ENCODE results near the gene EIF1AD. TPM values are rescaled to one million over a fixed set of nuclear protein-coding genes. Genes with fewer than 3 reads are reported as not detected.

The EIF1AD gene
- total and polyA plus RNA-seq, 2 of the 8 experiments (the other 6 are each of a cell fraction or from before 2014, with no cell fraction given), result 32.6 to 39.9 TPM

DNA sequence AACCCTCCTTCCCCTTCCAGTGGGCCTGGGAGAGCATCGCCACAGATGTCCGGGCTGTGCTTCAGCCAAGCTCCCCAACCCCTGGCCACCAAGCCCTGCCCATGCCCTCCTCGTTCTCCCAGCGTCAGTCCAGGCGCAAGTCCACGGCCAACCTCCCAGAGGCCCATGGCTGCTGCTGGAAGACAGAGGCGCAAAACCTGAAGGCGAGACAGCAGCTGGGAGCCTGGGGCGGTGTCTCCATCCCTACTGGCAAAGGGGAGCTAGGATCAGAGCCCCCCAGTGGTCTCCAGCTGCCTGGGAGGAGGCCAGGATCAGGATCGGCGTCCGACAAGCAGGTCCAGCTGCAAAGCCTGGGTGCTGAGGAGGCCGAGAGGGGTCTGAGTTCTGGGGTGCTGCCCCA is 54.8 kb downstream of the EIF1AD start:
- Histone ChIP-seq H3K4ac (replicated peaks; ENCODE audit: insufficient read length, low read depth, low read length) (no peak overlapping the region), H3K4me1 (replicated peaks in 1 of 4; ENCODE audit: control insufficient read depth in 3 of 4, insufficient read depth in 4 of 4, low read length in 3 of 4) (peaks cover 3 to 25% (median 15%) of the 10 kb centered on the region in 4 experiments), H3K79me1 (ENCODE audit: low read depth, low read length) (no peaks in the 10 kb centered on the region), H4K8ac (ENCODE audit: extremely low read depth, insufficient read depth, low read length) (0 out of 2 replicates have a peak overlapping the region, but pooled peaks have one; percentile 9), H3K56ac (replicated peaks; ENCODE audit: insufficient read length, low read depth, low read length) (no peak overlapping the region), H3K79me2 (ENCODE audit: control insufficient read depth in 1 of 2, insufficient read depth in 2 of 2, low read length in 2 of 2) (no peaks in the 10 kb centered on the region), H2AFZ (ENCODE audit: low read length) (no peak overlapping the region), H4K20me1 (replicated peaks in 1 of 2; ENCODE audit: control insufficient read depth in 1 of 2, insufficient read depth in 2 of 2, low read length in 2 of 2) (no peaks in the 10 kb centered on the region), H3K36me3 (ENCODE audit: control insufficient read depth in 2 of 4, insufficient read depth in 4 of 4, low read length in 3 of 4) (no peaks in the 10 kb centered on the region), H2BK20ac (ENCODE audit: low read length) (peak overlapping the region; percentile 55; the same call in 1 of the 2 replicates), H2BK15ac (ENCODE audit: low read length) (0 out of 2 replicates have a peak overlapping the region, but pooled peaks have one; percentile 61), H3K9me3 (ENCODE audit: insufficient read depth in 2 of 2, low read depth in 1 of 2, low read length in 1 of 2) (no peaks in the 10 kb centered on the region), H4K91ac (replicated peaks; ENCODE audit: insufficient read length, low read length) (peak overlapping the region; percentile 77), H3K9ac (replicated peaks in 1 of 4; ENCODE audit: extremely low read depth in 1 of 4, low read depth in 3 of 4, low read length in 3 of 4) (no peak overlapping the region; a peak in 1 of 7 replicates), H3K23me2 (ENCODE audit: low read depth, low read length) (peaks cover 3% of the 10 kb centered on the region; the same call in 1 of the 2 replicates), H3K27me3 (replicated peaks in 1 of 4; ENCODE audit: control insufficient read depth in 3 of 4, extremely low read depth in 1 of 4, insufficient read depth in 3 of 4, low read length in 3 of 4) (no peaks in the 10 kb centered on the region), H3K4me3 (ENCODE audit: extremely low read depth in 1 of 4, insufficient read depth in 2 of 4, low read depth in 3 of 4, low read length in 4 of 4) (no peak overlapping the region), H4K5ac (ENCODE audit: insufficient read length, low read depth, low read length) (no peak overlapping the region), H3K18ac (ENCODE audit: extremely low read depth, low read length) (peak overlapping the region; percentile 36), H2BK12ac (ENCODE audit: low read depth, low read length) (peak overlapping the region; percentile 97), H3K14ac (ENCODE audit: insufficient read length) (no peak overlapping the region), H2AK5ac (ENCODE audit: low read depth, low read length) (peak overlapping the region; percentile 92; the same call in 1 of the 2 replicates), H2BK120ac (replicated peaks; ENCODE audit: low read depth, low read length) (no peak overlapping the region), H3K23ac (ENCODE audit: insufficient read length) (no peak overlapping the region), H3K4me2 (ENCODE audit: insufficient read depth in 1 of 2, low read depth in 2 of 2, low read length in 2 of 2) (peak overlapping the region; percentile 56 to 77; a peak in 2 of 4 replicates), H2BK5ac (ENCODE audit: low read depth, low read length) (peak overlapping the region; percentile 81; the same call in 1 of the 2 replicates), H3K27ac (ENCODE audit: low read depth, low read length) (0 out of 2 replicates have a peak overlapping the region, but pooled peaks have one; percentile 2)
- 80% methylated on average over 13 of the region's 13 CpGs; no CpG with 5 or more reads in 1 of the 2 experiments for WGBS, 2 experiments (ENCODE audit: extremely low coverage in 1 of 2, insufficient coverage in 1 of 2, insufficient read length in 1 of 2, insufficient replicate concordance in 2 of 2, low coverage in 1 of 2, low lambda C conversion rate in 2 of 2, missing lambda C conversion rate in 1 of 2)
- CTCF ChIA-PET (ENCODE audit: partially characterized antibody), result interaction anchor here (0.5 to 3.9 kb wide), 13 partner anchors 8 to 322 kb away, joined by 3 to 16 read pairs (median 3); partner anchors contain the start of genes CCDC85B, FIBP and SART1
- POLR2A ChIA-PET (ENCODE audit: partially characterized antibody), result interaction anchor here (0.9 to 2.8 kb wide), 11 partner anchors 11 to 57 kb away, joined by 3 to 13 read pairs (median 5); partner anchors contain the start of genes CCDC85B, FOSL1 and SART1
- FAIRE-seq (no peak), DNase-seq (ENCODE audit: low read depth in 1 of 2, low spot score in 2 of 2) (peak in 1 of 2 experiments; percentile 54)
- TF ChIP-seq, protein P1, sequence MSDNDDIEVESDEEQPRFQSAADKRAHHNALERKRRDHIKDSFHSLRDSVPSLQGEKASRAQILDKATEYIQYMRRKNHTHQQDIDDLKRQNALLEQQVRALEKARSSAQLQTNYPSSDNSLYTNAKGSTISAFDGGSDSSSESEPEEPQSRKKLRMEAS (IDR thresholded peaks at IDR 0.05), result no peak
- TF ChIP-seq, protein P2, sequence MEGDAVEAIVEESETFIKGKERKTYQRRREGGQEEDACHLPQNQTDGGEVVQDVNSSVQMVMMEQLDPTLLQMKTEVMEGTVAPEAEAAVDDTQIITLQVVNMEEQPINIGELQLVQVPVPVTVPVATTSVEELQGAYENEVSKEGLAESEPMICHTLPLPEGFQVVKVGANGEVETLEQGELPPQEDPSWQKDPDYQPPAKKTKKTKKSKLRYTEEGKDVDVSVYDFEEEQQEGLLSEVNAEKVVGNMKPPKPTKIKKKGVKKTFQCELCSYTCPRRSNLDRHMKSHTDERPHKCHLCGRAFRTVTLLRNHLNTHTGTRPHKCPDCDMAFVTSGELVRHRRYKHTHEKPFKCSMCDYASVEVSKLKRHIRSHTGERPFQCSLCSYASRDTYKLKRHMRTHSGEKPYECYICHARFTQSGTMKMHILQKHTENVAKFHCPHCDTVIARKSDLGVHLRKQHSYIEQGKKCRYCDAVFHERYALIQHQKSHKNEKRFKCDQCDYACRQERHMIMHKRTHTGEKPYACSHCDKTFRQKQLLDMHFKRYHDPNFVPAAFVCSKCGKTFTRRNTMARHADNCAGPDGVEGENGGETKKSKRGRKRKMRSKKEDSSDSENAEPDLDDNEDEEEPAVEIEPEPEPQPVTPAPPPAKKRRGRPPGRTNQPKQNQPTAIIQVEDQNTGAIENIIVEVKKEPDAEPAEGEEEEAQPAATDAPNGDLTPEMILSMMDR (IDR thresholded peaks at IDR 0.05; ENCODE audit: control extremely low read depth in 1 of 3, insufficient read depth in 1 of 3, low read depth in 1 of 3, low read length in 3 of 3), result peak in 1 of 3 experiments; percentile 16; a peak in 1 of 4 replicates

All from H1 (cell line).